Activated CD8-positive, alpha-beta memory T cell treated with anti-CD3 and anti-CD28 coated beads for 24 hours (primary cell): ENCODE results near the gene WDPCP.
"Not testable (repeated sequence)": the region's sequence is repeated elsewhere in the genome, so short reads cannot be mapped to it uniquely, and the experiment has no call there.

ENCODE experiments used
- DNase-seq: peaks from one replicate; pipeline ENCODE4 v3.0.0-alpha.2; 2020

WDPCP gene

DNA sequence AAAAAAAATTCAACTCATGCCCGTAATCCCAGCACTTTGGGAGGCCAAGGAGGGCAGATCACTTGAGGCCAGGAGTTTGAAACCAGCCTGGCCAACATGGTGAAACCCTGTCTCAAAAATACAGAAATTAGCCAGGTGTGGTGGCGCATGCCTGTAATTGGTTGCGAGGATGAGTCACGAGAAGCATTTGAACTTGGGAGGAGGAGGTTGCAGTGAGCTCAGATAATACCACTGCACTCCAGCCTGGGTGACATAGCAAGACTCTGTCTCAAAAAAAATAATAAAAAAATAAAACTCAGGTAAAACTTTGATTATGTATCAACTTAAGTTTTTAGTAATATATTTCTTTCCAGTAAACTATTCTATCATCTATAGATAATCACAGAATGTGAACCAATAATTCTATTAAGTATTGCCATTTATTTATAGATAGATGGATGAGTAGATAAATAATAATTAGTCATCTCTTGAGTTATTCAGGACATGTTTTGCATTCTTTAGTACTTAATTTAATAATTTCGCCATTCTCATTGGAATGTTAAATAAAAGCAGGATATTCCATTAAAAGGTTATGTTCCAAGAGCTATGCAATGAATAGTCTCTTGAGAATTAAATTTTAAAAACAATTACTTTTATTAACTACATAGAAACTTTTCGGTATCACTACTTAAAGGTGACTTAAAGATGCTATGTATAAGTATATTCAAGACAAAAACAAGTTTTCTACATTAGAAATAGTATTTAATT is 48.7 kb downstream of the WDPCP start:
- DNase-seq: no peak

DNA sequence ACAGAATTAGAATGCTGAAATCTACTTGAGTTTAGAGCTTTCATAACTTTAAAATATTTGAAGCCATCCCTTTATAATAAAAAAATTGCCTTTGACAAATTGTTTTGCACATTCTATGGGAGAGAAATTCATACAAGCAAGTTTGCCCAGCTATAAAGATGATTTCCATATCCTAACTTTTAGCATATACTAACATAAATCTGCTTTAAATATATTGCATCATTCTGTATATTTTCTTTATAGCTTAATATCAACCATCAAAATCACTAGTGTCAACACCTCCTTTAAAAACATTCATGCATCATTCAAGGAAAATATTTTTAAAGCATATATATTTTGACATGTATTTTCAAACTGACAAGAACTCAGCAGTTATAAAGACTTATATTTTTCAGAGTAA is 49.9 kb downstream of the WDPCP start:
- DNase-seq: no peak

DNA sequence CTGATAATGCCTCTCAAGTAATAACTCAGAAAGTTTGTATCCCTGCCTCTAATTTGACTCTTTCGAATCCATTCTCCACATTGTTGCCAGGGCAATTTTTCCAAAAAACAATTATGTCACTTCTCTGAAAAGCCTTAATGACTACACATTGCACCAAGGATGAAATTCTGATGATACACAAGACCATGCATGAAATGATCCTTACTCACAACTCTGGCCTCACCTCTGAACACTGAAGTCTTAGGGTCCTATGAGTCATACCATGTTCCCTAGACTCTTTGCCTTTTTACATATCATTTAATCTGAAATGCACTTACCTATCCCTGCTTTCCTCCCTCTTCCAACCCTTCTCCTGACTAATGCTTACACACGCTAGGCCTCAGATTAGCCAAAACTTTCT is 51.0 kb downstream of the WDPCP start:
- DNase-seq: no peak

DNA sequence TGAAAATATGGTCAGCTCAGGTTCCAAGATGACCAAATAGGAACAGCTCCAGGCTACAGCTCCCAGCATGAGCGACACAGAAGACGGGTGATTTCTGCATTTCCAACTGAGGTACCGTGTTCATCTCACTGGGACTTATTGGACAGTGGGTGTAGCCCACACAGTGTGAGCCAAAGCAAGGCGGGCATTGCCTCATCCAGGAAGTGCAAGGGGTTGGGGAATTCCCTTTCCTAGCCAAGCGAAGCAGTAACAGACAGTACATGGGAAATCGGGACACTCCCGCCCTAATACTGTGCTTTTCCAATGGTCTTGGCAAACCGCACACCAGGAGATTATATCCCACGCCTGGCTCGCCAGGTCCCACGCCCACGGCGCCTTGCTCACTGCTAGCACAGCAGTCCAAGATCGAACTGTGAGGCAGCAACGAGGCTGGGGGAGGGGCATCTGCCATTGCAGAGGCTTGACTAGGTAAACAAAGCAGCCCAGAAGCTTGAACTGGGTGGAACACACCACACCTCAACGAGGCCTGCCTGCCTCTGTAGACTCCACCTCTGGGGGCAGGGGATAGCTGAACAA is 57.5 kb downstream of the WDPCP start:
- no peak for DNase-seq

DNA sequence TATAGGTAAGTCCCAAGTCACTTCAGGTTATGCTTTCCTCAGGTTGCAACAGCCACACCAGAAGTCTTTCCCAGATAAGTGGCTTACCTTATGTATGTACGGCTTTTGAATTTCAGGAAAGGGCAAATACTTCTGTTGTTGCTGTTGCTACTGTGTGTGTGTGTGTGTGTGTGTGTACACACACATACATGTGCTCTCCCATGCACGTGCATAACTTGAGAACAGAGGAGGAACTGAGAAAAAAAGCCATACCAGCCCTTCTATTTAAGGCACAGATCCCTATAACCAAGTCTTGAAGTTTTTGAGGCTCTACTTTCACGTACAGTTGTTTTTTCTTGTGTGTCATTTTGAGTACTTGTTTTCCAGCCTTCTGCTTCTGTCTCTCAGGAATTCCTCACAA is 62.4 kb downstream of the WDPCP start:
- DNase-seq: no peak

DNA sequence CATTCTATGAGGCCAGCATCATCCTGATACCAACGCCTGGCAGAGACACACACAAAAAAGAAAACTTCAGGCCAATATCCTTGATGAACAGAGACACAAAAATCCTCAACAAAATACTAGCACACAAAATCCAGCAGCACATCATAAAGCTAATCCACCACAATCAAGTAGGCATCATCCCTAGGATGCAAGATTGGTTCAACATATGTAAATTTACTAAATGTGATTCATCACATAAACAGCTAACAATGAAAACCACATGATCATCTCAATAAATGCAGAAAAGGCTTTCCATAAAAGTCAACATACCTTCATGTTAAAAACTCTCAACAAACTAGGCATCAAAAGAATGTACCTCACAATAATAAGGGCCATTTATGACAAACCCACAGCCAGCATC is 65.3 kb downstream of the WDPCP start:
- no peak for DNase-seq

DNA sequence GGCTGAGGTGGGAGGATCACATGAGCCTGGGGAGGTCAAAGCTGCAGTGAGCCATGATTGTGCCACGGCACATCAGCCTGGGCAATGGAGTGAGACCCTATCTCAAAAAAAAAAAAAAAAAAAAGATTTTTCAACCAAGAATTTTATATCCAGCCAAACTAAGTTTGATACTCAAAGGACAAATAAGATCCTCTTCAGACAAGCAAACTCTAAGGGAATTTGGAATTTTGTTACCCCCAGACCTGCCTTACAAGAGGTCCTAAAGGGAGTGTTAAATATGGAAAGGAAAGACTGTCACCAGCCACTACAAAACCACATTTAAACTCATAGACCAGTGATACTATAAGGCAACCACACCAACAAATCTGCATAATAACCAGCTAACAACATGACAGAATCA is 67.5 kb downstream of the WDPCP start:
- DNase-seq: no peak

DNA sequence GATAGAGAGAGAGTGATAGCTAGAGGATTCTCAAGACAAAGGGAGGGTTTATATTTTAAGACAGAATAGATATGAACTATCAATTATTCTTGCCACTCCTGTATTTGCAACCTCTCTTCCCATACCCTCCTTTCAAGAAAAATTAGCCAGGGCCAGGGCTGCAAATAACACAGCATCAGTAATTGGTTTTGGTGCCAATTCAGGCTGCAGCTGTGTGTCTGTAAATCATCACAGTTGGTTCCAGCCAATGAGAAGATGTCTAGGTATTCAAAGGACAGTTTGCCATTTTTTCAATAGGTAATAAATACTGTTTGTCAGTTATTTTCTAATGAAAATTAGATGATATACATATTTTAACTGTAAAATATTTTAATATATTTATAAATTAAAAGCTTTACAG is 73.5 kb downstream of the WDPCP start:
- DNase-seq: no peak

DNA sequence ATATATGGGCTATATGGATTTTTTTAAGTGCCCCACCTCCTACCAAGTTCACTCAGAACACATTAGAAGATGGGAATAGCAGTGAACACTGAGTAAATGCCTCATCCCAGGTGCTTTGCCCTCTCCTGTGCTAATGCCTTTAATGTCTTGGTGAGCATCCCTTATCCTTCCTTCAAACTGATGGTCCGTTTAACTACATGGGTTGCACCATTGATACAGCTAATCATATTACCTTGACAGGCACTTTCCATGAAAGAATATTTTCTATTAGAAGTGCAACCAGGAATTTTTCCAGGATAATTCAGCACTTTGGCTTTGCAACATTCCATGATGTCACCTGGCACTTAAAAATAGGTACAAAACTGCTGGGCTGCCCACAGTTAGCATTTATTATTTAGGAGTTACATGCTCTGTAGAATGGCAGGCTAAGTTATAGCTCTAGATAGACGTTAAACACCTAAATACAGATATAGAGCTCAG is 74.0 kb downstream of the WDPCP start:
- no peak for DNase-seq

DNA sequence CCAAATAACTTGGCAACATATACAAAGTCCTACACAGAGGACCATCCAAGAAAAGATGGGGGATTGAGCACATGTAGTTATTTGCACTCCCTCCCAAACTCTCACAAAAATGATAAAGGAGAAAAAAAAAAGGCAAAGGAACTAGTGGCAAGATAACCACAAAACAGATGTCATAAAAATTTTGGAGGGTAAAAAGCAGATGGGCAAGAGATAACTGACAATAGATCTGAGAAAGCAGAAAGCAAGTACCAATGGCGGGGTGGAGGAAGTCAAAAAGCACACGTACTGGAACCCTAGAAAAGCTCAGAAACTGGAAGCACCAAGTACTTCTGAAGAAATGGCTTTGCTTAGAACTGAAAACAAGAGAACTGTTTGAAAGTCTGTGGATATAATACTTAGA is 82.0 kb downstream of the WDPCP start:
- DNase-seq: no peak

DNA sequence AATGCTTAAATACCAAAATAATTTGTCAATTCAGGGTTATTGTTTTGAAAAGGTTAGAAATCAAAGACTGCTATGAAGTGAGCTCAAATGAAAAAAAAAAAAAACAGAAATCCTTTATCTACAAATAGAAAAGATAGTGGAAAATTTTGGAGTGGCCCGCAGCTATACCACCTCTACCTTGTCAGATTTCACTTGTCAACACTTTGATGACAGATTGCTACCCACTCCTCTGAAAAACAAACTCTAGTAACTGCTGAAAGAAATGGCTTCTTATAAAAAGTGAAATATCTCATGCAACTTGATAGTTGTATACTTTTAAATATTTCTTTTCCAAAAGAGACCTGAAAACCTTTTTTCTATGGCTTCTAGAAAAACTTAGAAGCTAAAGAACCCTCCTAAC is 84.5 kb downstream of the WDPCP start:
- no peak for DNase-seq

DNA sequence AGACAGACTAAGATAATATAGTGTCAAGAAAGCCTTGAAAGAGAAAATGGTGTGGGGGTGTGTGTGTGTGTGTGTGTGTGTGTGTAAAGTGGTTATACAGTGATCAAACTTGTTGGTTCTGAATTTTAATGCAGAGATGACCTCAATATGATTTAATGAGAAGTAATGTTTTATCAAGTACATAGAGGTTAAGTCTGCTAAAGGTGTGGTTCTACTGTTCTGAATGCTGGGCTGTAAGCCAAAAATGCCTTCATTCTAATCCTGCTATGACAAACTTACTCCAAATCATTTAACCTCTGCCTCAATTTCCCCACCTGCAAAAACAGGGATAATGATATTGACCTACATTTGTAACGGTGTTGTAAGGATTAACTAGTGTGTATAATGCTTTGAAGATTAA is 87.9 kb downstream of the WDPCP start:
- DNase-seq: no peak

DNA sequence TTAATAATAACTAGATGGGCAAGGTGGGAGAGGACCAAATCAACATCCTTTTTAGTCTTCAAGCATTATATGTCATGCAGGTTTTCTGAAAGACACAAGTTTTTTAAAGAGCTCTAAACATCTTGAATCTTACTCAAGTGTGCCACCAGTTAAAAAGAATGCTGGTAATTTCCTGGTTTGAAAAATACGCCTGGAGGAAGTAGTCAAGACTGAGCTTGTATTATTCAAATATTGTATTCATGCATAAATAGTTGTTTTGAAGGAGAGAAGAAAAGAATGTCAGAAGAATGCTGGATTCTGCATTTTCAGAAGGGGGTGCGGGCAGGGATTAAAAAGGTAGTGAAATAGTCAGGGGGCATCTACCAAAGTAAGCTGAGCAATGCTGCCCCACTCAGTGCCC is 90.7 kb downstream of the WDPCP start:
- no peak for DNase-seq

DNA sequence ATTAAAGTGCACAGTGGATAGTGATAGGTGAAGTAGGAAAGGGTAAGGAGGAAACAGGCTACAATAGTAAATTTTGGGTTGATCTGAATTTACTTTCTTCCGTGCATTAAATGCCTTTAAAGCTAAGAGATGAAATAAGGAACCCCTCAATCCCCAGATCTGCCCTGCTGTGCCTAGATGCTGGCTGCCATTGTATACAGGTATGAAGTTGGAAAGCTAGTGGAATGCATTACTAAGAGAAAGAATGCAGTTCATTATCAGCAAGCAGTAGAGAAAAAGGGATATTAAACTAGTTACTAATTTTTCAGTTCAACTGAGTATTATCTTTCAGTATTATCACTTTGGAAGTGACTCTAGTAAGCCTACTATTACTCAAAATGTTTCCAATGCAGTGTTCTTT is 93.3 kb downstream of the WDPCP start:
- no peak for DNase-seq

DNA sequence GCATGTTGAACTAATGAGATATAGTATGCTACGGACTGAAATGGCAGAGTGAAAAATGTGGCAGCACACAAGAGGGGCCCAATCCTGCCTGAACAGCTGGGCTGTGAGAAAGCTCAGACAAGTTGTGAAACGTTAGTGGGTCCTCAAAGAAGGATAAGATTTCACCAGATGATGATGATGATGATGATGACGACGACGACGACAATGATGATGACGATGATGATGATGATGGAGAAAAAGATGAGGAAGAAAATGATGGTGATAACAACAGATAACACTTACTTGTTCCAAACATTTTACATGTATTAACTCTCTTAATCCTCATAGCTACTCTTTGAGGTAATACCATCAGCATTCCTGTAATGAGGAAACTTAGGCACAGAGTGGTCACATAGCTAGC is 94.2 kb downstream of the WDPCP start:
- no peak for DNase-seq

DNA sequence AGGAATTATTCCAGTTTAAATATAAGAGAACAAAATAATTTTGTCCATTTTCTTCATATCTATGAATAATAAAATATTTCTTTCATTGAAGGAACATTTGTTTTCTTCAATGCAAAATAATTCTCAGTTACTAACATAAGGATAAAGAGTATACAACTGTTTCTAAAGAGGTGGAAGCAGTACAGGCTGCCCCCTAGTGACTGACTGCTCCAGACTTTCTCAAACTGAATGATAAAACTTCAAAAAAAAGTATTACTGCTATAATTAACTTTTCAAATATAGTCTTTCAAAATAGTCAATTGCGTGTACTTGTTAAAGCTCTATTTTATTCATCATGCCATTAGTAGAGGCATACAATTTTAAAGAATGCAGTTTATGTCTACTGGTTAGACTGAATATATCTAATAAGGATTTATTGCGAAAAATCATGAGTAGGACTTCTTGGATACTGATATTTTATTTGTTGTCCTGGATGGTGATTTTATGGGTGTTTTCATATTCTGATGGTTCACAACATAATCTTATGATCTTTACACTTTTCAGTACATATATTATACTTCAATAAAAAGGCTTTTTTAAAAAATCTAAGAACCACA is 100.1 kb downstream of the WDPCP start:
- no peak for DNase-seq

DNA sequence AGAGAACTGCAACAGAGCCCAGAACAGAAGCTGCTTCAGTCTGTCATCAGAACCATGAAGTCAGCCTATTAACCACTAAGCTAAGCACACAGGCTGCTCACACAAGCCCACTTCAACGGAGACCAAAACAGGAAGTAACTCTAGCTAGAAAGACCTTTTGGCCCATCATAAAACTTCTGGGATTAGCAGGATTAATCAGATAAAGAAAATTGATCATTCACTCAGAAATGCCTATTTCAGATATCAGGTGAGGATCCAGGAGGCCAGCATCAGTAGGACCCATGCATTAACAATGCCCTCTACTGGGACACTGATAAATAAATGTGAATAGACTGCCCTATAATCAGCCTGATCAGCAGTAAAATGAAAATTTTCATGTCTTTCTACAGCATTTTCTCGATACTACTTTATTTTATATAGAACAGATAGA is 101.4 kb downstream of the WDPCP start:
- no peak for DNase-seq

DNA sequence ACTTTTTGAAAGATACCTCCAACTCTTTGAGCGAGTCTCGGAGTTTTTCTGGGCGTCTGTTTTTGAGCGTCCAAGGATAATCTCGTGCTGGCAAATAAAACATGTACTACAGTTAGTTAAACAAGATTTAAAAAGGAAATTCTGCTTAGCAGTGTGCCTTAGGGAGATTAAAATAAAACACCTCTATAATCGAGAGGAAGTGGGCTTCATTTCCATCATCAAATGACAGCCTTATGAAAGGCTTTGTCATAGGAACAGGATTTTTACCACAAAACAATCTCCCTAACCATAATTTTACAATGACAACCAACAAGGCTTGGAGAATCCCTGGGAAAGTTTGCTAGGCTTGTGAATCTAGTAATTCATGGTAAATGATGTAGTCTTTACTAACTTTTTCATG is 103.4 kb downstream of the WDPCP start:
- no peak for DNase-seq

DNA sequence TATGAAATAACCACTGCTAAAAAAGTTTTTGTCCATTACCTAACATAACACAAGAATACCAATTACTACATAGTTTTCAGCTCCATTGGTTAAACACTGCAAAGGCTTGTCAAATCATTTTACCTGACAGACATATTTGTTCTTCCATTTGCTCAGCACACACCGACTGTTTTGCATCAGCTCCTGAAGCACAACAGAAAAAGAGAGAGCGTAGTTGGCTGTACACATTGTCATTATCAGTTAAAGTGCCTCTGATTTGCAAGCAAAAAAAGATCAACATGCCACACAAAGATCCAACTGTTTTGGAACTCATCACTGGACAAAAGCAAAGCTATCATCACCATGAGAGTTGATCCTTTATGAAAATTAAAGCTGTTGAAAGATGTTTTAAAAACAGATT is 103.8 kb downstream of the WDPCP start:
- DNase-seq: no peak

DNA sequence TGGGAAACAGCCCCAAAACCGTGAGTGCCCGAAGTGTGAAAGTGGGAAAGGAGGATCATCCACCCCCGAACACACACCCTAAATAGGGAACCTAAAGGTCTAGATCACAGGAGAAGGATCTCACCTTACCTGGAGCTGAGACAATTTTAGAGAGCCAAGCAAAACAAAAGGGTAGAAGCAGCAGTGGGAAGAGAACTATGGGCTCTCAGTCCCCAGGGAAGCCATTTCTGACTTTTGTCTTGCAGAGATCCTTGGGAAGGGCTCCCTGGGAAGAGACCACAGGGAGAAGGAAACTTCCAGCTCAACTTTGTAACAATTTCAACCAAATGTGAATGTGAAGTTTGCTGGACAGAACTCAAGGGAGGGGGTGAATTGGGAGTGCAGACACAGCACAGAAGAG is 110.6 kb downstream of the WDPCP start:
- no peak for DNase-seq

DNA sequence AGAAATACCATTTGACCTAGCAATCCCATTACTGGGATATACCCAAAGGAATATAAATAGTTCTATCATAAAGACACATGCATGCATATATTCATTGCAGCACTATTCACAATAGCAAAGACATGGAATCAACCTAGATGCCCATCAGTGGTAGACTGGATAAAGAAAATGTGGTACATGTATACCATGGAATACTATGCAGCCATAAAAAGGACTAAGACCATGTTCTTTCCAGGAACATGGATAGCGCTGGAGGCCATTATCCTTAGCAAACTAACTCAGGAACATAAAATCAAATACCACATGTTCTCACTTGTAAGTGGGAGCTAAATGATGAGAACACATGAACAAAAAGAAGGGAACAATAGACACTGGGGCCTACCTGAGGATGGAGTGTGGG is 119.0 kb downstream of the WDPCP start:
- not testable (repeated sequence) for DNase-seq

DNA sequence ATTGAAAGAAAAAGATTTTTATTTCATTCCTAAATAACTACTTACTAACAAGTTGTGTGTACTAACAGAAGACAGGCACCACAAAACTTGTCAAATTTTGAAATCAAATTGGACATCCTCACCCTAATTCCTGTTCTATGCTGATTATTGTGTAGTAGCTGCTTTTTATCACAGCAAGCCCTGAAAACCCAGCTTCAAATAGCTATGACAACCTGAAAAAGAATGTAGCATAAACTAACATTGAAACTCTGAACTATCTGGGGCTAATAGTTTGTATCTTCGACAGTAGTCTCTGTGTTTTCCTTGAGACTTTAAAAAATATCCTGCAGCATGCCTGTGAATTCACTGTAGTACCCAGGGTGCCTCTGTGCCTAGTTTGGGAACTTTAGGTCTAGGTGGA is 122.6 kb downstream of the WDPCP start:
- DNase-seq: no peak

DNA sequence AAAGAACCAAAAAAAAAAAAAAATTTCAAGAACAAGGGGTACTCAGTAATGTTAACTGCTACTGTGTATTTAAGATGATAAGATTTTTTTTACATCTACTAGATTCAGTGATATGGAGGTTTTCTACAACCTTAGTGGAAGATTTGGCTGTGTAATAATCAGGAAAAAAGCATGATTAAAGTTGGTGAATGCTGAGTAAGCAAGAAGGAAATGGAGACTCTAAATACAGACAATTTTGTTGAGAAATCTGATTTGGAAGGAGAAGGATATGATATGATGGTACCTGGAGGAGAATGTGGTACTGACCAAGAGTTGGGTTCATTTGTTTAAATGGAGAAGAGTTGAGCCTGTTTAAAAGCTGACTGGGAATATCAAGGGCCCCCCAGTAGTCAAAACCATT is 125.1 kb downstream of the WDPCP start:
- no peak for DNase-seq

DNA sequence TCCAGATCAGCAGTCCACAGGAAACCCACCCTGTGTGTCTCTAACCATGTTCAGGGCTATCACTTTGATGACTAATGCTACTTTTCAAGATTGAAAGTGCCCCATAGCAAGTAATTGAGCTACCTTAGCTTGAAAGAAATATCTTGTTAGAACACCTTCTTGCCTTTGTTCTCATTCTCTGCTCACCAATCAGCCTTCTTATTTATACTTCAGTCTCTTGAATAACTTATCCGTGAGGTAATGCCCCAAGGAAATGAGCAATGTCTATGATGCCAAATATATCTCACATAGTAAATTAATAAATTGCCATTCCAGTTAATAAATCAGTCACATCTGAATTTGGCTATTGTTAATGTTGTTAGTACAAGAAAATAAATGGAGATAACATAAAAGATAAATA is 141.6 kb downstream of the WDPCP start:
- DNase-seq: no peak
